WI38 (cell line): ENCODE measurements around the gene KCNQ4.

ENCODE experiments used
- H3K4me3 ChIP-seq: 2 replicates; pipeline ENCODE4 v1.5.1; 2011; ENCODE audit warnings: low read depth, mild to moderate bottlenecking, control low read depth, low read length
- CTCF ChIP-seq: IDR thresholded peaks from 2 replicates; pipeline ENCODE4 v1.5.1; 2012; ENCODE audit warnings: low read depth, mild to moderate bottlenecking, control low read depth, low read length

Gene KCNQ4

GRCh38 chr1:40786995-40787705 is 3.6 kb downstream of the KCNQ4 start:
- TF ChIP-seq CTCF: no peak
- no peak overlapping the region for H3K4me3 ChIP-seq

GRCh38 chr1:40787737-40788560 is 4.4 kb downstream of the KCNQ4 start:
- no peak for TF ChIP-seq CTCF
- no peak overlapping the region for H3K4me3 ChIP-seq

GRCh38 chr1:40788561-40789341 is 5.2 kb downstream of the KCNQ4 start:
- no peak for TF ChIP-seq CTCF
- H3K4me3 ChIP-seq: no peak overlapping the region

GRCh38 chr1:40789342-40789598 is 5.7 kb downstream of the KCNQ4 start:
- H3K4me3 ChIP-seq: no peak overlapping the region
- no peak for TF ChIP-seq CTCF

- no peak for TF ChIP-seq CTCF
Observed at GRCh38 chr1:40789661-40790430, 6.3 kb downstream of the KCNQ4 start.

GRCh38 chr1:40792036-40792435 is 8.4 kb downstream of the KCNQ4 start:
- H3K4me3 ChIP-seq: no peak overlapping the region
- TF ChIP-seq CTCF: no peak

More at GRCh38 chr1:40789661-40790430, 6.3 kb downstream of the KCNQ4 start:
- no peak overlapping the region for H3K4me3 ChIP-seq
